Inflammatory macrophage treated with lipopolysaccharide for 1 hour (primary cell): ENCODE results near the gene ADAMTSL3.

Source experiments
- DNase-seq, 2 donors: peaks; one replicate each; pipeline ENCODE4 v3.0.0-alpha.2; 2020 to 2022

ADAMTSL3 gene

GRCh38 chr15:83655237-83655616 is 1.3 kb downstream of the ADAMTSL3 start:
- no peak for DNase-seq

DNA sequence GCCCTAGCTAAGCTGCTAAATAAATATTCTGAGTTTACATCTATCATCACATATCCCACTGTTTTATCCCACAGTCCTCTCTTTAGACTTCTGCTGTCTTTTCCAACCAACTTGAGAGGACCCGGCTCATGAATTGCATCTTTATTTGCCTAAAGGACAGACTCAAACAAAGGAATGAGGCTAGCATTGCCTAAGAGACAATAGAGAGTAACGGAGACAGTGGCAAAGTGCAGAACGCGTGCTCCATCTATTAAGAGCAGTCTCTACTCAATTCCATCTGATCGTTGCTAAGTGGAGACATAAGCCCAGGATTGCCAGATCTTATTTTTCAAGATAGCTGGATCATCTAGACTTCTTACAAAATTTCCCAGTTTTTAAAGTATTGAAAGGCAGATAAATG is 2.3 kb downstream of the ADAMTSL3 start:
- no peak for DNase-seq

DNA sequence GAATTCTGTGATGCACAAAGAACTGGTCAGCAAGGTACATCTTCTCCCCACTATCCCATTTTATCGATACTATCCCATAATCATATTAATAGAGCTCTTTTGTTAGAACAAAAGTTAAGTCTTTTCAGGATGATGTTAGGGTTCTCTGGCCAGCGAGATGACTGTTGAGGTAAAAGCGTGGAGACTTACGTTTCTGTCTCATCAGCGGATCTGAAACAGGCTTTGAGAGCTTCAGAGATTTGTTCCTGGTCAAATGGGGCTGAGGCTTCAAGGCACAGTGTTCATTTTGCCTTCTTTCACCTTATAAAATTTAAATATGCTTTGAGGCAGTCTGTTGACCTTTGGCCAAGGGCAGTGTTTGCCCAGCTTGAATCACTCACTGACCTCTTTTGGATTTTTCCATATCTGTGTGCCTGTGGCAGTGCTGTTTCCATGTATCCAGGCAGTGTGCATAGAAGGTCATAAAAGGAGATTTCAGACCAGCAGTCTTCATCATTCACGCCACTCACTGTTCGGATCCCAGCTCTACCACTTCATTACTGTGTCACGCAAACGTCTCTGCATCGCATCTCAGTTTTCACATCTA is 3.1 kb downstream of the ADAMTSL3 start:
- no peak for DNase-seq

- no peak for DNase-seq
Measured at GRCh38 chr15:83657549-83657948, 3.6 kb downstream of the ADAMTSL3 start.

GRCh38 chr15:83658430-83659416 is 4.8 kb downstream of the ADAMTSL3 start:
- DNase-seq: no peak

- DNase-seq: no peak
Measured at GRCh38 chr15:83659417-83659812, 5.5 kb downstream of the ADAMTSL3 start.

DNA sequence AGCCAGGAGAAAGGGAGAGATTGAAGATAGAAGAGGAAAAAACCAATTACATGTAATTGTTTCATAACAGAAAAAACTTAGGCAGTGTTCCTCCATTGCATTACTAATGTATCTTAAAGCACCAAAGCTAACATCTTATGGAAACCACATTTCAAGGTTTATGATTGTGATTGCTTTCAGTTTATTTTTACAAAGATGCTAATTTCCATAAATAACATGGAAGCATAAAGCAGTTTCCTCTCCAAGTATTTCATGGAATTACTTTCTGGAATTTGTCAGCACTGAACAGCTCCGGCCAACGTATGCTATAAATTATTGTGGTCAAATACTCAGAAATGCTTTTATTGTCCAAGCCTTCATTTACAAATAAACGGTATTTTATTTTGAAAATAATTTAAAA is 11.6 kb downstream of the ADAMTSL3 start:
- DNase-seq: no peak

DNA sequence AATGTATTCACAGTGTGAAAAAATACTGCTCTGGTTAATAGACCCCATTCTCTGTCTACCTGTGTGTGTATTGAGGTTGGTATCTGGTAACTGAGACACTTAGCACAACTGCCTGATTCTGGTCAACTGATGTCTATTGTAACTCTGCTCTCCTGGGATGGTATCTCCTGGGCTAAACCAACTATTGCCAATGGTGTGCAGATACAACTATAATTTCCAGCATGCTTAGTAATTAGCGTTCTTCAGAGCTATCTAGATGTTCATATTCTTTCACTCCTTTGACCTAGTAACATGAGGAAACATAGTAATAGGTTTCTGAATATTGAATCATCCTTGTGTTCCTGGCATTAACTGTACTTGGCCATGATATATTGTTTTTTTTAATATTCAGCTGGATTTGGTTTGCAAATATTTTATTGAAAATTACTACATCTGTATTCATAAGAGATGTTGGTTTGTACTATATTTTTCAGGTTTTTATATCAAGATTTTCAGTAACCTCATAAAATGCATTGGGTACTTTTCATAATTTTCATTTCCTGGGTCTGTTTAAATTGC is 16.8 kb downstream of the ADAMTSL3 start:
- DNase-seq: no peak

- no peak for DNase-seq
Measured at GRCh38 chr15:83671603-83672002, 17.7 kb downstream of the ADAMTSL3 start.

GRCh38 chr15:83673385-83673784 is 19.5 kb downstream of the ADAMTSL3 start:
- no peak for DNase-seq

- no peak for DNase-seq
Measured at GRCh38 chr15:83682476-83683088, 28.7 kb downstream of the ADAMTSL3 start.

- DNase-seq: no peak
Measured at GRCh38 chr15:83685916-83686332, 32.0 kb downstream of the ADAMTSL3 start.

DNA sequence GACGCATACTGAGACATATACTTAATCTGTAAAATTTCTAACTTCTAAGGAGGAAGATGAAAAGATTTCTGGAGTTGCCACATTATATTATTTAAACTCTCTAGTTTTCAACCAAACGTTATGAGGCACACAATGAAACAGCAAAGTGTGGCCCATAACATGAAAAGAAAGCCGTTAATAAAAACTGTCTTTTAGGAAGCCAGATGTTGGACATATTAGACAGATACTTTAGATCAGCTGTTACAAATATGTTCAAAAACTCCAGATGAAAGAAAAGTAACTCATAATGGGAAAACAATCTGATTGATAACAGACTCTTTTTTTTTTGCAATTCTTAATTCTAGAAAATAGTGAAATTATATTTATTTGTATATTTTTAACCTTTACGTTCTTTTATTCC is 34.3 kb downstream of the ADAMTSL3 start:
- DNase-seq: no peak

DNA sequence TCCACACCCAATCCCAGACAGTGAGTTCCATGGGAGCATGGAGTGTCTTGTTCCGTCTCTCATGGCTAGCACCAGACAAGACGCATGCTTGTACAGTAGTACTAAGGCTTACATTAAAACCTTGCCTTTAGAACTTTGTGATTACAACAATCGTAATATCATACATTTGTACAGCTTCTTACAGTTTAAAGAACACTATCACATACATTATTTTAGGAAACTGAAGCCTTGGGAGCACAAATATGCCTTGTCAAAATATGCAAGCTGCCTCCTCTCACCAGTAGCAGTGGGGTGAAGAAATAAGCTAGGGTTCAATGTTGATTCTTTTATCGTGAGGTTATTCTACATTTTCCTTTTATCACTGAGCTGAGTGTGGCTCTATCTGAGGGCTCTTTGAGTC is 36.8 kb downstream of the ADAMTSL3 start:
- no peak for DNase-seq

DNA sequence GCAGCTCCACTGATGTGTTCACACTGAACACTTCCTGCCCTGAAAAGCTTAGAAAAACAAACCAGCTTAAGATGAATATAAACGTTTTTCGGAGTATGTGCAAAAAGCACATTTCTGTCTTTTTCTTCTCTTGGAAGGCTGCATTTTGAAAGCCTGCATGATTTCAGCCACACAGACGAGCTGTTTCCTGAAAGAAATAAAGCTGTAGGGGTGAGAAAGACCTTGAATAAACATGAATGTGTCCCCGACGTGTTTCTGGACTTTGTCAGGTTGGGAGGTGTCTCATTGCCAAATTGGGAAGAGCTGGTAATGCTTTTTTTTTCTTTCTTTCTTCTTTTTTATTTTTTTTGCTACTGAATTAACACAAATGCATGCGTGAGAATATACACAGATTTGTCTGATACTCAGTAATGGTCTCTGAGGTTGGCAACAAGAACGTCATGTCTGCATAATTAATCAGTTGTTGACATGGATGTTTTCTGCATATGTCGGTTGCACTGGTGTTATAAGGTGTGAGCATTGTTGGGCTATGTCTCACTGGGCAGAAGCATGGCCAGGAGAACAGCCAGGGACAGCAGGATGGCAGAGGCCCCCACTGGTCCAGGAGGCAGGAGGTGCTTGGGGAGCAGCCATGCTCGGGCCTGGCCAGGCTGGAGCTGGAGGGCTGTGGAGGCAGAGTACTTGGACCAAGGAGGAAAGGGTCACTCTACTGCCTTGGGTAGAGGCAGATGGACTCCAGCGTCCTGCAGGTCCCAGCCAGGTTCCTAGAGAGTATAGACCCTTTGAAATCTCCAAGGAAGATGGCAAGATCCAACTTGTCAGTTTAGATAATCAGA is 39.0 kb downstream of the ADAMTSL3 start:
- no peak for DNase-seq

GRCh38 chr15:83694015-83694414 is 40.1 kb downstream of the ADAMTSL3 start:
- no peak for DNase-seq

GRCh38 chr15:83694536-83694935 is 40.6 kb downstream of the ADAMTSL3 start:
- no peak for DNase-seq

GRCh38 chr15:83695246-83695645 is 41.3 kb downstream of the ADAMTSL3 start:
- no peak for DNase-seq

- DNase-seq: no peak
Measured at GRCh38 chr15:83695901-83696425, 42.0 kb downstream of the ADAMTSL3 start.

DNA sequence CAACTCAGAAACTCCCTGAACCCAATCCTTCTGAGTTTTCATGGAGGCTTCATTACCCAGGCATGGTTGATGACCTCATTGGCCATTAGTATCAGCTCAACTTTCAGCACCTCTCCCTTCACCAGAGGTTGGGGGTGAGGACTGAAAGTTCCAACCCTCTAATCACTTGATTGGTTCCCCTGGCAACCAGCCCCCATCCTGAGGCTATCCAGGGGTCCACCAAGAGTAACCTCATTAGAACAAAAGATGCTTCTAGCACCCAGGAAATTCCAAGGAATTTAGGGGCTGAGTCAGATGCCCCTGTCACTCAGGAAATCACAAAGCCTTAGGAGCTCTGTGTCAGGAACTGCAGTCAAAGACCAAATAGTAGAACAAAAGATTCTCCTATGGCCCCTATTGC is 43.8 kb downstream of the ADAMTSL3 start:
- DNase-seq: no peak

DNA sequence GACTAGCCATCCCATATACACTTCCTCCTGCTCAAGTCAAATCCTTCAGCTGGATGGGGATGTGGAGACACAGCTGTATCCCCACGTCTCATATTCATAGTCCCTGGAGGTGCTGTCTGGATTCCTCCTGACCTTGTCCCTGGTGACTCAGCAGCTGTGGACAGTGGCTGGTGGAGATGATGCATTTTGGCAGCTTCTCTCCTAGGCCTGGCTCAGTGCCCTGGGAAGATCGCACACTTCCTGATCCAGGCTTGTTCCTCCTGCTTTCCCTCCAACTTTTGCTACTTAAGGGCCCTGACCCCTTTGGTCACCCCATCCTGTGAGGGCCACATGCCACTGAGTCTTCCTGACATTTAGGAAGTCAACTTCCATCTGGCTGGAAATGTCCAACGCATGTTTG is 44.4 kb downstream of the ADAMTSL3 start:
- DNase-seq: no peak

- DNase-seq: no peak
Measured at GRCh38 chr15:83699028-83699427, 45.1 kb downstream of the ADAMTSL3 start.
